GM18505 (cell line): Measurements from ENCODE around the gene ZNF273.

Experiments used
- ATAC-seq: cut with Tn5 transposase; IDR thresholded peaks from one replicate; pipeline ENCODE4 v1.9.1; 2021; ENCODE audit not compliant: unreplicated experiment
- POLR2A ChIP-seq: IDR thresholded peaks from 4 replicates; pipeline ENCODE4 v1.6.1; 2011; ENCODE audit warnings: borderline replicate concordance; ENCODE audit not compliant: insufficient read depth, insufficient read length; ENCODE audit errors: extremely low read depth

Gene ZNF273

GRCh38 chr7:64880322-64881297 is 22.5 kb upstream of the ZNF273 start:
- ATAC-seq = no peak
- no peak for TF ChIP-seq POLR2A

- no peak for TF ChIP-seq POLR2A
- no peak for ATAC-seq
These were observed 21.4 kb upstream of the ZNF273 start for GRCh38 chr7:64881461-64882287.

- TF ChIP-seq POLR2A = no peak
- ATAC-seq = no peak
These were observed 20.5 kb upstream of the ZNF273 start for GRCh38 chr7:64882341-64883112.

- no peak for ATAC-seq
- no peak for TF ChIP-seq POLR2A
These were observed 19.8 kb upstream of the ZNF273 start for GRCh38 chr7:64883113-64883905.

- ATAC-seq = no peak
- no peak for TF ChIP-seq POLR2A
These were observed 18.8 kb upstream of the ZNF273 start for GRCh38 chr7:64884085-64884912.

- ATAC-seq = no peak
- no peak for TF ChIP-seq POLR2A
These were observed 18.1 kb upstream of the ZNF273 start for GRCh38 chr7:64884913-64885370.

GRCh38 chr7:64885520-64886240 is 17.4 kb upstream of the ZNF273 start:
- ATAC-seq = no peak
- no peak for TF ChIP-seq POLR2A

GRCh38 chr7:64886956-64887545 is 16.0 kb upstream of the ZNF273 start:
- TF ChIP-seq POLR2A = no peak
- no peak for ATAC-seq

GRCh38 chr7:64887756-64888508 is 15.1 kb upstream of the ZNF273 start:
- no peak for ATAC-seq
- TF ChIP-seq POLR2A = no peak

- no peak for ATAC-seq
These were observed 14.5 kb upstream of the ZNF273 start for GRCh38 chr7:64888561-64888900.

More at GRCh38 chr7:64888561-64888900, 14.5 kb upstream of the ZNF273 start:
- no peak for TF ChIP-seq POLR2A
